AG09319 (cell line): ENCODE data around the gene SUMF1.

ENCODE experiments used
- DNase-seq: peaks from one replicate; pipeline ENCODE4 v3.0.0-alpha.2; 2010; ENCODE audit warnings: low read depth; ENCODE audit errors: extremely low read depth
- TF ChIP-seq, protein P1 (sequence below): IDR thresholded peaks from 2 replicates; pipeline ENCODE4 v1.5.1; 2011; ENCODE audit warnings: low read depth, mild to moderate bottlenecking, inconsistent platforms, low read length, moderate library complexity

Gene SUMF1

DNA sequence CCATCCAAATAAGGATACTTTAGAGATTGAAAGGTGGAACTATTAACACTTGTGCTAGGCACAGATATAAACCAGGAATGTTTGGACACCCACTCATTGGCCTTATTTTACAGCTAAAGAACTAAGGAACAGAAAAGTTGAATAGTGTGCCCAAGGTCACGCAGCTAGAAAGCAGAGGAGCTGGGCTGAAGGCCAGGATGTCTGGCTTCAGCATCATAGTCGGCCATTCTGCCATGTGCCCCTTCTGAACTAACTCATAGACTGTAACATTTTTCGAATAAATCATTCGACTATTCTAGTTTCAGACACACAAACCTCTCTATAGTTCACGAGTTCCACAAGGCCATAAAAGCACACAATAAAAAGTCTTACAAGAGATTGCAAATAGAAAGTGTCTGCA lies 71.1 kb downstream of the SUMF1 start:
- TF ChIP-seq, protein P1, sequence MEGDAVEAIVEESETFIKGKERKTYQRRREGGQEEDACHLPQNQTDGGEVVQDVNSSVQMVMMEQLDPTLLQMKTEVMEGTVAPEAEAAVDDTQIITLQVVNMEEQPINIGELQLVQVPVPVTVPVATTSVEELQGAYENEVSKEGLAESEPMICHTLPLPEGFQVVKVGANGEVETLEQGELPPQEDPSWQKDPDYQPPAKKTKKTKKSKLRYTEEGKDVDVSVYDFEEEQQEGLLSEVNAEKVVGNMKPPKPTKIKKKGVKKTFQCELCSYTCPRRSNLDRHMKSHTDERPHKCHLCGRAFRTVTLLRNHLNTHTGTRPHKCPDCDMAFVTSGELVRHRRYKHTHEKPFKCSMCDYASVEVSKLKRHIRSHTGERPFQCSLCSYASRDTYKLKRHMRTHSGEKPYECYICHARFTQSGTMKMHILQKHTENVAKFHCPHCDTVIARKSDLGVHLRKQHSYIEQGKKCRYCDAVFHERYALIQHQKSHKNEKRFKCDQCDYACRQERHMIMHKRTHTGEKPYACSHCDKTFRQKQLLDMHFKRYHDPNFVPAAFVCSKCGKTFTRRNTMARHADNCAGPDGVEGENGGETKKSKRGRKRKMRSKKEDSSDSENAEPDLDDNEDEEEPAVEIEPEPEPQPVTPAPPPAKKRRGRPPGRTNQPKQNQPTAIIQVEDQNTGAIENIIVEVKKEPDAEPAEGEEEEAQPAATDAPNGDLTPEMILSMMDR, result no peak
- DNase-seq, result no peak

DNA sequence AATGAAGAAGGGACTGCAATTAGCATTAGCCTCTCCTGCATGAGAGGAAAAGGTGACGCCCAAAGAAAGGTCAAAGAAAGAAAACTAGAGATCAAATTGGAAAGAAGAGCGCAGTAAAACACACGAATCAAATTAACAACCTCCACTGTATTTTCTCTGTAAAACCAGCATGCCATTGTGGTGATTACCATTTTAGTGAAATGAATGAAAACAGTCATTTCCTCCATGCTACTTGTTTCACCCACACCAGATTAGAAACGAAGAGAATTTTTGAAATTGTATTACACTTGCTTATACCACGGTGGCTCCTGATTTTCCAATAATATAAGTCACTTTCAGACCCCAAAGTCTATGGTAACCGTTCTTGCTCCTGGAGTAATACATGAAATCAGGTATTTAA lies 71.6 kb downstream of the SUMF1 start:
- TF ChIP-seq, protein P1, result no peak
- no peak for DNase-seq

DNA sequence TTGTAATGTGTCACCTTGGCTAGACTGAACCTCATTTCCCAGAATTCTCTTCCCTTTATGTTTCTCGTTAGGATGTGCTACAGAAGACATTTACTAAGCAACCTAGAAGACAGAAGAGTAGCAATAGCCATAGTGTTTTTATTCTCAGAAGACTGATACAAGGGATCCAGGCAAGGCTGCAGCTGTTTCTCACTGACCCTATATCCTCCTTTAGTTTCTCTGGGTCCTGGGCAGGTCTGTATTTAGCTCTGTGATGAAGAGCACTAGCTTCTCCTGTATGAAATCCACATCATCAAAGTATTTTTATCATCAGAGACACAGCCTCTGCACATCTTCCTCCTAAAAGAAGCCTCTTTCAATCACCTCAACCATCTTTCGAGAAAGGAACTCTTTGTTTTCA lies 72.5 kb downstream of the SUMF1 start:
- DNase-seq, result no peak
- TF ChIP-seq, protein P1, result no peak

DNA sequence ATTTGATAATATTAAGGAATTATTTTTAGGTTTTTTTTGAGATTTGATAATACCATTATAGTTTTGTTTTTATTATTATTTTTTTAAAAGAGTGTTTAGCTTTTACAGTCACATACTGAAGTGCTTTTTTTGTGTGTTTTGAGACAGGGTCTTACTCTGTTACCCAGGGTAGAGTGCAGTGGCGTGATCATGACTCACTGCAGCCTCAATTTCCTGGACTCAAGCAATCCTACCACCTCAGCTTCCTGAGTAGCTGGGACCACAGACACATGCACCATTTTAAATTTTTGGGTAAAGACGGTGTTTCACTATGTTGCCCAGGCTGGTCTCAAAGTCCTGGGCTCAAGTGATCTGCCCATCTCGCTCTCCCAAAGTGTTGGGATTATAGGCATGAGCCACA lies 73.0 kb downstream of the SUMF1 start:
- TF ChIP-seq, protein P1, result no peak

DNA sequence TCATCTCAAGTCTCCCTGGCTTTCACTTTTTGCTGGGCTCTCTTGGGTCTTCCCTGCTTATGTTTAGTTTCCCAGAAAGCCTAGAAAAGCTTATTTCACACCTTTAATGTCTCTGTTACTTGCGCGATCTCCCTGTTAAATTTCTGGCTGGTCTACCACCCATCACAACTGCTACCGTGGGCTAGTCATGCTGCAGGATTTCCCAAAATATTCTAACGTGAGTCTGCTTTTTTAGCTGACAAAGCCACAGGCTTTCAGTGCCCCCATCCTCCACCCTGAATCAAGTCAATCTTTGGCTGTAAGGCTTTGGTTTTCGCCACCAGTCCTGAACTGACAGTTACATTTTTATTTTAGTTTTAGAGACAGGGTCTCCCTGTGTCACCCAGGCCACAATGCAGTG lies 74.1 kb downstream of the SUMF1 start:
- TF ChIP-seq, protein P1, result no peak
- no peak for DNase-seq

More for the DNA sequence above, 73.0 kb downstream of the SUMF1 start:
- no peak for DNase-seq

DNA sequence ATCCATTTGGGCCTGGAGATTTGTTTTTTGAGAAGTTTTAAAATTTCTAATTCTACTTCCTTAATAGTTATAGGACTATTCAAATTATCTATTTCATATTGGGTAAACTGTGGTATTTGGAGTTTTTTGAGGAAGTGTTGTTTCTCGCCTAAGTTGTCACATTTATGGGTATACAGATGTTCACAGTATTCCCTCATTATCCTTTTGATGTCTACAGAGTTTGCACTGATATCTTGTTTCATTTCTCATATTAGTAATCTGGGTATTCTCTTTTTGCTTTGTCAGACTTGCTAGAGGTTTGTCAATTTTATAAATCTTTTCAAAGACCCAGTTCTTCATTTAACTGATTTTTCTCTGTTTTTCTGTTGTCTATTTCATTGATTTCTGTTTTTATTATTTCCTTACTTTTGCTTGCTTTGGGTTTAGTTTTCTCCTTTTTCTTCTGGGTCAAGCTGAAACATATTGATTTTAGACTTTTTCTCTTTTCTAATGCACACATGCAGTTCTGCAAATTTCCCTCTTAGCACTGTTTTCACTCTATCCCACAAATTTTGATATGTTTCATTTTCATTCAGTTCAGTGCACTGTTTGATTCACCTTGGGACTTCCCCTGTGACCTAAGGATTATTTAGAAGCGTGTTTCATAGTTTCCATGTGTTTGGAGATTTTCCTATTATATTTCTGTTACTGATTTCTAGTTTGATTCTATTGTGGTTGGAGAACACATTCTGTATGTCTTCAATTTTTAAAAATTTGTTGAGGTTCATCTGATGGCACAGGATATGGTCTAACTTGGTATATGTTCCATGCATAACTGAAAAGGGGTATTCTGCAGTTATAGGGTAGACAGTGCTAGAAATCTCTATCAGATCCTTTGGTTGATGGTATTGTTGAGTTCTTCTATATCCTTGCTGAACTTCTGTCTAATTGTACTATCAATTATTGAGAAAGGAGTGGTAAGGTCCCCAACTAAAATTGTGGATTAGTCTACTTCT lies 79.6 kb downstream of the SUMF1 start:
- TF ChIP-seq, protein P1, result no peak
- DNase-seq, result no peak

DNA sequence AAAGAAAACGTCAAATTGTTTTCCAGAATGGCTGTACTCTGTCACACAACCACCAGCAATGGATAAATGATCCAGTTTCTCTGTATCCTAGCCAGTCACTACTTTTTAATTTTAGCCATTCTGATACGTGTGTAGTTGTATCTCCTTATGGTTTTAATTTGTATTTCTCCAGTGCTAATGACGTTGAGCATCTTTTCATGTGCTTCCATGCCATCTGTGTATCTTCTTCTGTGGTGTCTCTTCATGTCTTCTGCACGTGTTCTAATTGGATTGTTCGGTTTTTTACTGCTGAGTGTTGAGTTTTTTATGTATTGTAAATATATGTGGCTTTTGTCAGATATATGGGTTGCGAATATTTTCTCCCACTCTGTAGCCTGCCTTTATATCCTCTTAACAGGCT lies 81.9 kb downstream of the SUMF1 start:
- TF ChIP-seq, protein P1, result no peak
- DNase-seq, result no peak
